Calu3 (cell line): ENCODE measurements around the gene PPARA. TPM values are rescaled to one million over a fixed set of nuclear protein-coding genes. Genes with fewer than 3 reads are reported as not detected.
A peak's percentile ranks its signal among the peaks of the same experiment; 100 is the strongest.
"Not testable (repeated sequence)": the region's sequence is repeated elsewhere in the genome, so short reads cannot be mapped to it uniquely, and the experiment has no call there.

ENCODE experiments used
- BruUV-seq: library from RNA; stranded (reverse); fragments of 400-500 nt; replicated peaks from 2 replicates; lab custom pipeline; 2021; lab: Mats Ljungman, UMichigan
- CTCF ChIA-PET: fragments of 300-600 bp; sonication (Branson Sonifier 250); formaldehyde crosslinking; loops from one replicate; lab custom pipeline; 2022; ENCODE audit warnings: antibody characterized with exemption; lab: Charles Lee
- DNase-seq: peaks from one replicate; pipeline ENCODE4 v3.0.0; 2022
- H3K27ac Mint-ChIP-seq: one replicate; pipeline ENCODE4 v1.8.0; 2022; ENCODE audit warnings: mixed read lengths; ENCODE audit not compliant: unreplicated experiment
- H3K27me3 Mint-ChIP-seq: one replicate; pipeline ENCODE4 v1.8.0; 2022; ENCODE audit warnings: mixed read lengths; ENCODE audit not compliant: unreplicated experiment
- H3K36me3 Mint-ChIP-seq: one replicate; pipeline ENCODE4 v1.8.0; 2022; ENCODE audit warnings: mild to moderate bottlenecking, moderate library complexity, mixed read lengths; ENCODE audit not compliant: insufficient read depth, unreplicated experiment
- H3K4me1 Mint-ChIP-seq: one replicate; pipeline ENCODE4 v1.8.0; 2022; ENCODE audit warnings: mild to moderate bottlenecking, low read depth, mixed read lengths; ENCODE audit not compliant: unreplicated experiment
- H3K4me3 Mint-ChIP-seq: one replicate; pipeline ENCODE4 v1.8.0; 2022; ENCODE audit warnings: mild to moderate bottlenecking, low read depth, moderate library complexity, mixed read lengths; ENCODE audit not compliant: unreplicated experiment
- H3K9me3 Mint-ChIP-seq: one replicate; pipeline ENCODE4 v1.8.0; 2022; ENCODE audit warnings: low read depth, mixed read lengths; ENCODE audit not compliant: unreplicated experiment
- intact Hi-C: fragments of 100-400 bp; cut with micrococcal nuclease; formaldehyde crosslinking; loops from one replicate; pipeline ENCODE4 v1.10.0; 2022; ENCODE audit not compliant: unreplicated experiment
- total RNA-seq: library from RNA; stranded (reverse); gene quantifications from 2 replicates; pipeline ENCODE4 v1.2.3, GENCODE V29; 2022
- TF ChIP-seq, protein P1 (sequence below): fragments of 200-600 bp; IDR thresholded peaks from one replicate; pipeline ENCODE4 v1.8.0; 2022; ENCODE audit warnings: antibody characterized with exemption; ENCODE audit not compliant: unreplicated experiment

PPARA gene
- total RNA-seq, 1 experiment from 2014 or later, result 22.7 TPM

DNA sequence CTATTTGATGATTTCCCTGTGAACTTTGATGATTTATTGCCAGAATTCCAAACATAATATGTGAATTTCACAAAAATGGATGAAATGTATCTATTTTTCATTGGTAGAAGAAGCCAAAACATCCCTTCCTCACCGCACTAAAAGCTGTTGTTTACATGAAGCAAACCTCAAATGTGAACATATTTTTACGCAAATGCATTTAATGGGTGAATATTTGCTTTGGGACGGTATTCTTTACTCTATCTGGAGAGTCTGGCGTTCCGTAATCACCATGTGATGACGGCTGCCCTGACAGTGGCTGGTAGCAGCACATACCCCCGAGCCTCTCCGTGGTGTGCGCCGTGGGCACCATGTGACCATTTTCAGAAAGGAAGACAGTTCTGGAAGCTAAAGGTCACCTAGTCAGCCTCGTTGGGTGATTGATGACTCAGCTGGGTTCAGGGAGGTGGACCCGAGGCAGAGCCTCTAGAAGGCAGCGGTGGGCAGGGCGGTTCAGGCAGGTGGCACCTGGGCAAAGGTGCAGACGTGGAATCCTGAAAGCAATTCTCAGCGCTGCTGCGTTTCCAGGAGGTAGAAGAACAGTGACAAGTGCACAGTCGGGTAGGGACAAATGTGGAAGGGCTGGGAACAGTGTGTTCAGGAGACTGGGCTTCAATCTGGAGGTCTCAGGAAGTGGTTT, 45.3 kb downstream of the PPARA start:
- intact Hi-C loops, result loop anchor here (10.0 kb wide), 1 partner anchor 59 kb away; the partner anchor contains the start of gene CDPF1
- BruUV-seq, result no TSS peak
- H3K36me3 Mint-ChIP-seq, result peaks cover 11% of the 10 kb centered on the region
- CTCF ChIA-PET, result no interaction called here
- no peaks in the 10 kb centered on the region for H3K9me3 Mint-ChIP-seq
- H3K27ac Mint-ChIP-seq, result peak overlapping the region; percentile 3
- TF ChIP-seq, protein P1, sequence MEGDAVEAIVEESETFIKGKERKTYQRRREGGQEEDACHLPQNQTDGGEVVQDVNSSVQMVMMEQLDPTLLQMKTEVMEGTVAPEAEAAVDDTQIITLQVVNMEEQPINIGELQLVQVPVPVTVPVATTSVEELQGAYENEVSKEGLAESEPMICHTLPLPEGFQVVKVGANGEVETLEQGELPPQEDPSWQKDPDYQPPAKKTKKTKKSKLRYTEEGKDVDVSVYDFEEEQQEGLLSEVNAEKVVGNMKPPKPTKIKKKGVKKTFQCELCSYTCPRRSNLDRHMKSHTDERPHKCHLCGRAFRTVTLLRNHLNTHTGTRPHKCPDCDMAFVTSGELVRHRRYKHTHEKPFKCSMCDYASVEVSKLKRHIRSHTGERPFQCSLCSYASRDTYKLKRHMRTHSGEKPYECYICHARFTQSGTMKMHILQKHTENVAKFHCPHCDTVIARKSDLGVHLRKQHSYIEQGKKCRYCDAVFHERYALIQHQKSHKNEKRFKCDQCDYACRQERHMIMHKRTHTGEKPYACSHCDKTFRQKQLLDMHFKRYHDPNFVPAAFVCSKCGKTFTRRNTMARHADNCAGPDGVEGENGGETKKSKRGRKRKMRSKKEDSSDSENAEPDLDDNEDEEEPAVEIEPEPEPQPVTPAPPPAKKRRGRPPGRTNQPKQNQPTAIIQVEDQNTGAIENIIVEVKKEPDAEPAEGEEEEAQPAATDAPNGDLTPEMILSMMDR, result no peak
- peak; percentile 20 for DNase-seq
- peaks cover 17% of the 10 kb centered on the region for H3K4me1 Mint-ChIP-seq
- peak overlapping the region; percentile 25 for H3K4me3 Mint-ChIP-seq
- H3K27me3 Mint-ChIP-seq, result no peaks in the 10 kb centered on the region

DNA sequence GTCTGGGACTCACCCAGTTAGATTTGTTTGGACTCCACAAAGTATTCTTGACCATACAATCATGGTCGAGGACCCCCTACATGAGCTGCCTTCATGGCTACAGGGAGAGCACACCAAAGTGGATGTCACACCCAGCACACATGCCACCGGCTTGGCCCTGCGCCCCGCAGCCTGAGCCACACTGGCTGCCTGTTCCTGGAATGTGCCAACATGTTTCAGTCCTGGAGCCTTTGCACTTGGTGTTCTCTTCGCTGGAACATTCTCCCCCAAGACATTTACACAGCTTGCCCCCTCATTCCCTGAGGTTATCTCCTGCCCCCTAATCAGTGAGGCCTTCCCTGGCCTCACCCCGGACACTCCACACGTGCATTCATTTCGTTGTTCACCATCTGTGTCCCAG, 46.0 kb downstream of the PPARA start:
- peaks cover 23% of the 10 kb centered on the region for H3K4me1 Mint-ChIP-seq
- CTCF ChIA-PET, result no interaction called here
- intact Hi-C loops, result loop anchor here (10.0 kb wide), 1 partner anchor 59 kb away; the partner anchor contains the start of gene CDPF1
- TF ChIP-seq, protein P1, result no peak
- H3K27ac Mint-ChIP-seq, result peak overlapping the region; percentile 34
- H3K4me3 Mint-ChIP-seq, result peak overlapping the region; percentile 25
- H3K36me3 Mint-ChIP-seq, result peaks cover 10% of the 10 kb centered on the region
- no peak for DNase-seq
- no peaks in the 10 kb centered on the region for H3K9me3 Mint-ChIP-seq
- H3K27me3 Mint-ChIP-seq, result no peaks in the 10 kb centered on the region
- no TSS peak for BruUV-seq

DNA sequence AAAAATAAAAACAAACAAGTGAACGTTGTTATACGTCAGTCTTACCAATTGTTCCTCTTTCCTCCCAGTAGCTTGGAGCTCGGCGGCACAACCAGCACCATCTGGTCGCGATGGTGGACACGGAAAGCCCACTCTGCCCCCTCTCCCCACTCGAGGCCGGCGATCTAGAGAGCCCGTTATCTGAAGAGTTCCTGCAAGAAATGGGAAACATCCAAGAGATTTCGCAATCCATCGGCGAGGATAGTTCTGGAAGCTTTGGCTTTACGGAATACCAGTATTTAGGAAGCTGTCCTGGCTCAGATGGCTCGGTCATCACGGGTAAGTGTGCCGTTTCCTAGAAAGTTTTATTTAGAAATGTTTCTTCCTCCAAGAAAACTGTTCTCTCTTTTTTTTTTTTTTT, 47.9 kb downstream of the PPARA start:
- Mint-ChIP-seq H3K4me3 (no peak overlapping the region), H3K36me3 (peaks cover 11% of the 10 kb centered on the region), H3K4me1 (peaks cover 42% of the 10 kb centered on the region), H3K27ac (no peak overlapping the region), H3K27me3 (no peaks in the 10 kb centered on the region), H3K9me3 (no peaks in the 10 kb centered on the region)
- CTCF ChIA-PET, result interaction anchor here (0.7 to 1.1 kb wide), 4 partner anchors 15 to 152 kb away, joined by 3 to 4 read pairs (median 3); no protein-coding TSS in a partner anchor
- intact Hi-C loops, result loop anchor here (10.0 kb wide), 1 partner anchor 57 kb away; the partner anchor contains the start of gene CDPF1
- TF ChIP-seq, protein P1, result no peak
- no peak for DNase-seq
- BruUV-seq, result no TSS peak

DNA sequence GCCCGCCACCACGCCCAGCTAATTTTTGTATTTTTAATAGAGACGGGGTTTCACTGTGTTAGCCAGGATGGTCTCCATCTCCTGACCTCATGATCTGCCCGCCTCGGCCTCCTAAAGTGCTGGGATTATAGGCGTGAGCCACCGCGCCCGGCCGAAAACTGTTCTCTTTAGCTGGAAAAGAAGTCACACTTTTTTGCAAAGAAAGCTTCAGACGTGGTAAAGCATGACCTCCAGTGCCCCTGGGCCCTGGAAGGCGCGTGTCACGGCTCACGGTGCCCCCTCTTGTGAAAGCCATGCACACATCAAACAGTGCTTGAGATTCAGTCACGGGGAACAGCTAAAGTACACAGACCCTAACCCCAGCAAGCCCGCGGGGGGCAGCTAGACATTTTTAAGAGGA, 48.5 kb downstream of the PPARA start:
- H3K9me3 Mint-ChIP-seq, BruUV-seq, H3K4me3 Mint-ChIP-seq, DNase-seq, H3K27ac Mint-ChIP-seq, H3K27me3 Mint-ChIP-seq: not testable (repeated sequence)
- CTCF ChIA-PET, result interaction anchor here (1.1 kb wide), 1 partner anchor 25 kb away, joined by 3 read pairs; no protein-coding TSS in a partner anchor
- peaks cover 15% of the 10 kb centered on the region for H3K36me3 Mint-ChIP-seq
- H3K4me1 Mint-ChIP-seq, result peaks cover 46% of the 10 kb centered on the region
- intact Hi-C loops, result loop anchor here (10.0 kb wide), 1 partner anchor 56 kb away; the partner anchor contains the start of gene CDPF1
